GM12873 (cell line): ENCODE data around the gene RAB3IL1.

ENCODE experiments used
- CTCF ChIP-seq: IDR thresholded peaks from 2 replicates; pipeline ENCODE4 v1.5.1; 2012; ENCODE audit warnings: low read depth, mild to moderate bottlenecking, moderate library complexity, low read length, control low read depth; ENCODE audit not compliant: insufficient read depth; ENCODE audit errors: missing control alignments

Gene RAB3IL1

GRCh38 chr11:61914471-61915171, 2.7 kb downstream of the RAB3IL1 start:
- TF ChIP-seq CTCF: no peak

- TF ChIP-seq CTCF: no peak
Measured at GRCh38 chr11:61913699-61914395, 3.5 kb downstream of the RAB3IL1 start.

- TF ChIP-seq CTCF: no peak
Measured at GRCh38 chr11:61912991-61913698, 4.2 kb downstream of the RAB3IL1 start.

GRCh38 chr11:61912530-61912898, 4.9 kb downstream of the RAB3IL1 start:
- TF ChIP-seq CTCF: no peak

GRCh38 chr11:61911701-61912529, 5.5 kb downstream of the RAB3IL1 start:
- no peak for TF ChIP-seq CTCF

GRCh38 chr11:61911128-61911700, 6.2 kb downstream of the RAB3IL1 start:
- no peak for TF ChIP-seq CTCF
